Measurements from ENCODE around the gene LIFR.

The LIFR gene

GRCh38 chr5:38497946-38498345 lies 58.5 kb downstream of the LIFR start:
- no peak overlapping the region for H3K4me3 ChIP-seq
- DNase-seq (ENCODE audit: low spot score): no peak
- no peak for TF ChIP-seq CTCF (IDR thresholded peaks at IDR 0.05)

DNA sequence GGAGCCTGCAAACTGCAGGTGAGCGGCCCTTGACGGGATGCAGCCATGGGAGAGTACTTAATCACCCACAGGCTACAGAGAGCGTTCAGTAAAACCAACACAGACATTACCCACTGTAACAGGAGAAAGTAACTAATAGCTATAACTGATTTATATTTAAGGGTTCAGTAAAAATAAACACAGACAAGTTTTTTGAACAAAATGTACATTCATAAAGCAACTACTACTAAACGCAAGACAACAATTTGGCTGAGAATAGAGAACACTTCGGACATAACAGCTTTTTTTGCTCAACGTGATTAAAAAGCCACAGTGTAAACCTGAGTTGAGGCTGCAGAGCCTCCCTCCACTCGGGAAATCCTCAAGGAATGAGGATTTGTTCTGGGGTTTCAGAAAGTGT lies 61.7 kb downstream of the LIFR start:
- Histone ChIP-seq H3K27ac (no peak overlapping the region), H3K4me3 (no peak overlapping the region)
- no peak for TF ChIP-seq CTCF (IDR thresholded peaks at IDR 0.05)
- no peak for DNase-seq (ENCODE audit: low spot score)

More at GRCh38 chr5:38497946-38498345, 58.5 kb downstream of the LIFR start:
- H3K27ac ChIP-seq: no peak overlapping the region

DNA sequence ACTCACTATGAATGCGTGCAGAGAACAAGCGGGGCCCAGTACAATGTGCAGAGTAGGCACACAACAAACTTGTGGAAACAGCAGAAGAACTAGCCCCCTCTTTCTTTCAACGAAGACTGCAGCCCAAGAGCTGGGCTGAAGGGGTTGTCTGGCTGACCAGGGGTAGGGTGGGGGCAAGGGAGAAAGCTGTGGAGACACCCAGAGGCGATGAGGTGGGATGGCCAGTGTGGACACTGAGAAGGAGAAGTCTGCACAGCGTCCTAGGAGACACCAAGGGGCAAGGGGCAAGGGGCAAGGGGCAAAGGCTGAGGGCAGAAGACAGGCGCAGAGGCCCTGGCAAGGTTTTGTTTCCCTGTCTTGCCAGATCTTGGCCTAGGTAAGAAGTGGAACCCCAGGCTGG lies 62.3 kb downstream of the LIFR start:
- DNase-seq (ENCODE audit: low spot score): no peak
- TF ChIP-seq CTCF (IDR thresholded peaks at IDR 0.05): no peak
- Histone ChIP-seq H3K27ac (no peak overlapping the region), H3K4me3 (no peak overlapping the region)

- no peak for TF ChIP-seq CTCF (IDR thresholded peaks at IDR 0.05)
- H3K27ac ChIP-seq: no peak overlapping the region
- DNase-seq (ENCODE audit: low spot score): no peak
- no peak overlapping the region for H3K4me3 ChIP-seq
These were observed 72.5 kb downstream of the LIFR start for GRCh38 chr5:38483805-38484398.

DNA sequence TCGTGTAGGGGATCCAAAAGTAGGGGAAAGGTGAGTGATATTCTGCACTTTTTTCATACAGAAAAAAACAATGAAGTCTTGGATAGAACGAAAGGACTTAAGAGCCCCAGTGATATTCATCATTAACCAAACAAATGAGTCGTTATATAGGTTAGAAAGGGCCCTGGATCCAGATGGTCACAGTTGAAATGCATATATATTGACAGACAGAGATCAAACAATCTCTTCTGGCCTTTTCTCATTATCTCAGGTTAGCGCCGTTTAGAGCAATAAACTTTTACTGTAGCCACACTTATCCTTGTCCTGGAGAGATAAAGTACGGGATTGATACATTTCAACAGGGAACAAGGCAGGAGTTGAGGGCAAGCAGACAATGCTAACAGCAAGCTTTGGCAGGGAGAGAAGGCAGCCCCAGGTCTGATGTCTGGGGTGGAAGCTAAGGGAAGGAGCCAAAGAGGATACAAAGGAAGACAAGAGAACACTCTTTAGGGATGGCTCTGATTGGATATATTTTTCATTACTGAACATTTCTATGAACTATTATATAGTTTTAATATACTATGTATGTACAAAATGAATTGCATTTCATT lies 77.0 kb downstream of the LIFR start:
- H3K27ac ChIP-seq: no peak overlapping the region
- no peak for TF ChIP-seq CTCF (IDR thresholded peaks at IDR 0.05)
- no peak overlapping the region for H3K4me3 ChIP-seq
- DNase-seq (ENCODE audit: low spot score): no peak

- Histone ChIP-seq H3K4me3 (no peak overlapping the region), H3K27ac (no peak overlapping the region)
- no peak for DNase-seq (ENCODE audit: low spot score)
- TF ChIP-seq CTCF (IDR thresholded peaks at IDR 0.05): no peak
These were observed 77.6 kb downstream of the LIFR start for GRCh38 chr5:38478878-38479277.

DNA sequence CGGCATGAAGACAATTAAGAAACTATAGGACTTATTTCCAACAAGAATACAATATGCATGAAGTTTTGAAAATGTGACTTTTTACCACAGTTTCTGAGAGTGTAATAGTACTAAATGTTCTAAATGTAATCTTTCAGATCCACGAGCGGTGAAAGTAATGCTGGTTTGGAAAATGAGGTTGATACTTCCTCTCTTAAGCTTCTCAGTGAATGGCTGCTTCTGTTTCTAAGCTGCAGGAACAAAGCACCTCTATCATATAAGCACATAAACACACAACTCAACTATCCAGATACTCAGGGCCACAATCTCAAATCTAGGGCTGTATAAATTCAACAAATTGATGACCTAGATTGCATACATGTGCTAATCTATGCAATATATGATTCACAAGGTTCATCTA lies 78.3 kb downstream of the LIFR start:
- Histone ChIP-seq H3K27ac (no peak overlapping the region), H3K4me3 (no peak overlapping the region)
- no peak for DNase-seq (ENCODE audit: low spot score)
- no peak for TF ChIP-seq CTCF (IDR thresholded peaks at IDR 0.05)

Measured in coronary artery (tissue), 2 donors.